Measurements from ENCODE around the gene ZNF697.
"Not testable (repeated sequence)": the region's sequence is repeated elsewhere in the genome, so short reads cannot be mapped to it uniquely, and the experiment has no call there.

ZNF697 gene

DNA sequence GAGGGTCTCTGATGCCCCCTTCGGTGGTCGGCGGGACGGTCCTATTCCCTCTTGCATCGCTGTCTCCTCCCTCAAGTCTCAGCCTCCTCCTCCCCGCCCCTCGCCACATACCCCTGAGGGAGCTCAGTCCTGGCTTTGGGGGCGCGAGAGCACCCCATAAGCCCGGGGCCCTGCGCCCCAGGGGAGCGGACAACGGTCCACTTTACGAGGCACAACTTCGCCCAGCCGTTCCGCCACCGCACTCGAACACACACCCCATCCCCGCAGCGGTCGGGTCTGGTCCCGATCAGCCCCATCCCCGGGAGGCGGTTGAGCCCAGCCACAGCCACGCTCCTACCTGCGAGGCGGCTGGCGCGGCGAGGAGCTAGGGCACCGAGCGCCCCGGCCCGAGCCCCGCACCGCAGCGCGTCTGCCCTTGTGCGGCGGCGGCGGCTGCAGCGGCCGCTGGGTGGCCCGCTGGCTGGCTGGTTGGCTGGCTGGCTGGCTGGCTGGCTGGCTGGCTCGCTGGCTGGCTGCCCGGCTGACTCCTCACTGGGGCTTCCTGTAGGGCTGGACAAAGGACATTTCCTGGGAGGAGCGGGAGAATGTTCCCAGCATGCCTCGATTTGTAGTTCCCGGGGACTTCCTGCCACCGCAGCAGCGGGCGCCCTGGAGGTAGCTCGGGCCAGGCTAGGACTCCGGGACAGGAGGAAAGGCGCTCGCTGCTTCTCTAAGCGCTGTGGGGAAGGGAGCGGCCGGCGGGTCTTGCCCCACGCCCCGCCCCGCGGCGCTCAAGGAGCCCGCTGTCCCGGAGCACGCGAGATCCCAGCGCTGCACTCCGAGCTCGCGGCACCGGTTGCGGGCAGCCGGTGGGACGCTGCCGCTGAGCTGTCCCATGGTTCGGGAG is at the start of gene ZNF697:
TSS of gene ZNF697 (minus strand) at position 533 of the 886 bp plus-strand sequence. CDS start 22,166 bp downstream, outside the sequence.
- DNase-seq (ENCODE audit: low read depth in 2 of 2), result peak; percentile 20 to 32

DNA sequence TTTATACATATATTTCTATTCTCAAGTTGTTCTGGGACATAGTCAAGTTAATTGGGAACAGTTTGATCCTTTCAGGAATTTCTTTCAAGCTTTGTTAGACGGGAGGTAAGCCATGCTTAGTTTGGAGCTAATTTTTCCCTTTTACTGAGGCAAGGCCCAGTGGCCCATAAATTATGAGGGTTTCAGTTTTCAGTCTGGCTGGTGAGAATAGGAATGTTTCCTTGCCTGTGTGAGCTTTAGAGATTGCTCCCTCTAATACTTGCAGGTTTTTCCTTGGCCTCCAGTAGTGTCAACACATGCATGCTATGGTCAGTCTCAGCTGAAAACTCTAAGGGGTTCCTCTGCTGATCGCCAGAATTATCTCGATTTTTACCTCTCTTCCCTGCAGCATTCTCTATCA is 49.5 kb upstream of the ZNF697 start:
- no peak for DNase-seq (ENCODE audit: low read depth in 2 of 2)

DNA sequence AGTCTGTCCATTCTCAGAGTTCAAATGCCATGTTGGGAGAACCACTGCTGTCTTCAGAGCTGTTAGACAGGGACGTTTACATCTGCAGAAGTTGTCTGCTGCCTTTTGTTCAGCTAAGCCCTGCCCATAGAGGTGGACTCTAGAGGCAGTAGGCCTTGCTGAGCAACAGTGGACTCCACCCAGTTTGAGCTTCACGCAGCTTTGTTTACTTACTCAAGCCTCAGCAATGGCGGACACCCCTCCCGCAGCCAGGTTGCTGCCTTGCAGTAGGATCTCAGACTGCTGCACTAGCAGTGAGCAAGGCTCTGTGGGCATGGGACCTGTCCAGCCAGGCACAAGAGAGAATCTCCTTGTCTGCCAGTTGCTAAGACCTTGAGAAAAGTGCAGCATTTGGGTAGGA is 48.8 kb upstream of the ZNF697 start:
- not testable (repeated sequence) for DNase-seq (ENCODE audit: low read depth in 2 of 2)

DNA sequence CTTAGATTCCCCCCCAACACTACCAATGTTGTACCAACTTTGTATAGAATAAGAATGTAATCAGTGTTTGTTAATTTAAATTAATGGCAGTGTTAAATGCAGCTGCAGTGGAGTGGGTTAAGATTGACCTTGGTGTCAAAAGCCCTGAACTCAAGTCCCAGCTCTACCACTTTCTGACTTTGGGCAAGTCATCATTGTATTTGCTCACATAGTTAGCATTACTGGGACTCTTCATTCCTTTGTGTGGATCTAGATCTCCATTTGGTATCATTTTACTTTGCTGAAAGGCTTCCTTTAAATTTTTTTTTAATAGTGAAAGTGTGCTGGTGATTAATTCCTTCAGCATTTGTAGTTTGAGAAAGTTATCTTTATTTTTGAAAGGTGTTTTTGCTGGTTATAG is 41.4 kb upstream of the ZNF697 start:
- DNase-seq (ENCODE audit: low read depth in 2 of 2), result no peak

DNA sequence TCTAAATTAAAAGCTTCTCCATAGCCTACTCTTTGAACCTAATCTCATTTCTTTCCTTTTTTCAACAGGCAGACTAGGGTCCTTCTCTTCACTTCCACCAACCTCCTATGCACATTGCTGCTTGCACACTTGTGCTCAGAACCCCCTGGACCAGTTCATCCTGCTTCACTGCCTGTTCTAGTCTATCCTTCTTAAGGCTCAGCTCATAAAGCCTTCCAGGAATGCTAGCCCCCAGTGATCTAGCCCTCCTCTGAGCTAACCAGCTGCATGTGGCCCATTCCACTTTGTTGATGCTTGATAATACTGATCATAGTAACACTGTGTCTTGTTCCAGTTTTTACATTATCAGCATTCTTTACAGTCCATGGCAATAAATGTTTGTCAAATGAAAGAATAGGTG is 40.7 kb upstream of the ZNF697 start:
- no peak for DNase-seq (ENCODE audit: low read depth in 2 of 2)

DNA sequence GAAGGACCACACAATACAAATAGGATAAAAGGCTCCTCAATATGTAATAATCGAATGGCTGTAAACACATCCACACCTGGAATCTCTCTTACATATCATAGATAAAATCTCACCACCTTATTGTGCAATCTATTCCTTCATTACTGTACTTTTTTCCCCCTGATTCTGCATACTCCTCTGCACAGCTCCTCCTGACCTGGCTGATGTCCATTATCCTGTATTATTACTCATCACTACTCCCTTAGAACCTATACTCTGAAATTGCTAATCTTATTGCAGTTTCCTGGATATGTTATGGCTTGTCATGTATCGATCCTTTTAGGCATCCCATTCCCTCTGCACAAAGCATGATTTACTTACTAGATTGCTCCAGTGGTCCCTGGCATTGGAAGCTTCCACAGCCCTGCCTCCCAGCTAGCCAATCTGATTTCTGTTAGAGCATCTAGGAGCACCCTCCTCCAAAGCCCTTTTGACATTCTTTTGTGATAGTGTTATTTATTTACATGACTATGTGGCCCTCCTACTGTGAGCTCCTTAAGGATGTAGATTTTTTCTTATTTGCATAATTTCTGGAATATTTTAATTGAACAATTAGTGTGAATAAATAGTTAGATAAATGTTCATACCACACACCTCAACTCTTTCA is 39.5 kb upstream of the ZNF697 start:
- DNase-seq (ENCODE audit: low read depth in 2 of 2), result no peak

DNA sequence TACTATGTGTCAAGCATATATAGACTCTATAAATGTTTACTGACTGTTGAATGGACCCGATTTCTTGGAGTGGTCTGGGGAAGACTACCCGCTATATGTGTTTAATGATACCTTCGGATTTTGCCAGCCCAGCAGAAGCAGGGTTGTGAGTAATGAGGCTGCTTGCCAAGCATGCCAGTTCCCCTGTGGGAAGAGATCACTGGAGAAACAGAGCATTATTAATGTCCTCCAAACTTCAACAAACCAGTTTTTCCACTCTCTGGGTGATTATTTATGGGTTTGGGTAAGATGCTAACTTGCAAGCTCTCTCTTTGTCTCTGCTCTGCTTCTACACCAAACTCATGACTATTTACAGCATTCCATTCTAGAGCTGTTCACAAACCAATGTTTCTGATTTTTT is 38.6 kb upstream of the ZNF697 start:
- DNase-seq (ENCODE audit: low read depth in 2 of 2), result no peak

DNA sequence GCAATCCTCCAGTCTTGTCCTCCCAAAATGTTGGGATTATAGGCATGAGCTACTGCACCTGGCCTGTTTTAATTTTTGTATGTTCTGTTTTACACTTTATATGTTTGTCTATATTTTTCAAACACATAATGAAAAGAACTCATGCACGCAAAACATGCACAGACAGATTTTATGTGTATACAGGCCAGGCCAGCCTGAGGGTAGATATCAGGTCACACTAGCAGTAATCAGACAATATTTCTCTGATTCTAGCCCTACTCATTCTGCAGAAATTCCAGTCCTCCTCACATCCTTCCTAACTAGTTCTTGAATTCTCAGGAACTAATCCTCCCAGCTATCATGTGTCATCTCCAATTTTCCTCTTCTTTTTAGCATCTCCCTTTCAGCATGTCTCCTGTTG is 35.8 kb upstream of the ZNF697 start:
- no peak for DNase-seq (ENCODE audit: low read depth in 2 of 2)

DNA sequence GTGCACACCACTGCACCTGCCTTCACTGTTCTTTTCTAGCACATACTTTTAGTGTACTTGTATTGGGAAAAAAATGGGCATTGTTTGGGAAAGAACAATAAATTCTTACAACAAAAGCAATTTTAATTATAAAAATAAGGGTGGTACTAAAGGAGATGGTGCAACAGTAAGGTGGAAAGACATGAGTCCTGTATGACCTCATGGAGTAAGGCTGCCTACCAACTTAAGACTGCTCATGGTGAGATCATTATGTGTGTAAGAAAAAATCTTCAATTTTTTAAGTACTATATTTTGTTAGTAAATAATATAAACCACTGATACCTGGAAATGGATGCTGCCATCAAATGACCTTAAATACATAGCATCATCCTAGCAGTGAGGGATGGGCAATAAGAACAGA is 34.1 kb upstream of the ZNF697 start:
- no peak for DNase-seq (ENCODE audit: low read depth in 2 of 2)

DNA sequence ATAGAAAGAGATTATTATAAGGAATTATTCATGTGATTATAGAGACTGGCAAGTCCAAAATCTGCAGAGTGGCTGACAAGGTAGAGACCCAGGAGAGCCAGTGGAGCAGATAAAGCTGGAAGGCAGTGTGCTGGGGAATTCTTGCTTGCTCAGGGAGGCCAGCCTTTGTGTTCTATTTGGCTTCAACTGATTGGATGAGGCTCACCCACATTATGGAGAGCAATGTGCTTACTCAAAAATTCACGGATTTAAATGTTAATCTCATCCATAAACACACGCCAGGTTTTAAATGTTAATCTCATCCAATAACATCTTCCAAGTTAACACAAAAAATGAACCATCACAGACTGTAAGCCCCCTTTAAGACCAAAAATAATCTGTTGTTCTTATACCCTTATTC is 33.5 kb upstream of the ZNF697 start:
- DNase-seq (ENCODE audit: low read depth in 2 of 2), result no peak

DNA sequence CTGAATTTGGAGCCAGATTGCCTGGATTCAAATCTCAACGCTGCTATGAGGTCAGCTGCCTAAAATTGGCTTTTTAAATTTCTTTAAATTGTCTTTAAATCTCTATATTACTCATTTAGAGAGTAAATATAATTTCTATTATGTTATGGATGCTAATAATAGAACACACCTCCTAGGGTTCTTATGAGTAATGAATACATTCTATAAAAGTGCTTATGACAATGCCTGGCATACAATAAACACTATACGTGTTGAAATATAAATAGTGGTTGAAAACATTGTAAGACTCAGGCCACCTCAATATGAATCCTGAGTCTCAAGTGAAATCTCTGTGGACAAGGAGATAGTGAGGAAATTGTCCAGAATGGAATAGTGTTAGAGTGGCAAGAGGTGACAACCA is 32.7 kb upstream of the ZNF697 start:
- DNase-seq (ENCODE audit: low read depth in 2 of 2), result no peak

DNA sequence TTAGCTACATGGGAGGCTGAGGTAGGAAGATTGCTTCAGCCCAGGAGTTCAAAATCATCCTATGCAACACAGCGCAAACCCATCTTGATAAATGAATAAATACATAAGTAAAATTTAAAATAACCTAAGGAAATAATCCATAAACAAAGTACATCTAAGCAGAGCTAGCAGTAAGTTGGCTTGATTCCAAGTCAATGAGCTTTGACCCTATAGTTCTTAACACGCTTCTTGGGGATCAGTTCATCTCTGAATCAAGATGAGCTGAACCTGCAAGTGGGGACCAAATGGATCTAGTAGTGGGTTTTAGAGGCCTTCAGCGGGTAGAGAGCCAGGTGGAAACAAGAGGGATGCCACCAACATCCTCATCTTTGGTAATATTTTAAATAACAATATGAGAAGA is 32.1 kb upstream of the ZNF697 start:
- DNase-seq (ENCODE audit: low read depth in 2 of 2), result no peak

DNA sequence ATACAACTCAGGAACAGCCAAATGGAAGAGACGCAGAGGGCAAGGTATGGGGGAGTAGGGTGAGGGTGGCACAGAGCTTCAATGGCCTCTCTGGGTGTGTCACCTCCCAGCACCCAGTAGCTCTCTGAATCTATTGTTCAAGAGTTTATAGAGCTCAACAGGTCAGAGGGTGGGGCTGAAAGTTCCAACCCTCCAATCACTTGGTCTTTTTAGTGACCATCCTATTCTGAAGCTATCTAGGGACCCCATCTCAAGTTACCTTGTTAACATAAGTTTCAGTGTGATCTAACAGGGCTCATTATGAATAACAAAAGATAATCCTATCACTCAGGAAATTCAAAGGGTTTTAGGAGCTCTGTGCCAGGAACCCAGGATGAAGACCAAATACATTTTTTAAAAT is 31.2 kb upstream of the ZNF697 start:
- no peak for DNase-seq (ENCODE audit: low read depth in 2 of 2)

DNA sequence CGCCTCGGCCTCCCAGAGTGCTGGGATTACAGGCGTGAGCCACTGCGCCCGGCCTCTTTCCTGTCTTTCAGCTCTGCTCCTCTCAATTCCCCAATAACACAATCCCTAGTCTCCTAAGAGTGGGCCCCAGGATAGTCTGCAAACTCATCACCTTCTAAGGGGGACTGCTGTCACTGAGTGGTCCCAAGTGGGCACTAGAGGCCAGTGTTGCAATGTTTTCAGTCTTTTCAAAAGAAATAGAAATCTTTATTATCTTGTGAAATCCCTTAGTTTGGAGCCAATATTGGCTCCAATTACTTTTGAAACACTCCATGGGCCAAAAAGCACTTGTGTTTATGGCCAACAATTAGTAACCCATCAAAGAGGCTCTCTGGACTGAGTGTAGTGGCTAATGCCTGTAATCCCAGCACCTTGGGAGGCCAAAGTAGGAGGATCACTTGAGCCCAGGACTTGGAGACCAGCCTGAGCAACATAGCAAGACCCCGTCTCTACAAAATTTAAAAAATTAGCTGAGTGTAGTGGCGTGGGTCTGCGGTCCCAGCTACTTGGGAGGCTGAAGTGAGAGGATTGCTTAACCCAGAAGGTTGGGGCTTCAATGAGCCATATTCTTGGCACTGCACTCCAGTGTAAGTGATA is 28.6 kb upstream of the ZNF697 start:
- DNase-seq (ENCODE audit: low read depth in 2 of 2), result no peak

DNA sequence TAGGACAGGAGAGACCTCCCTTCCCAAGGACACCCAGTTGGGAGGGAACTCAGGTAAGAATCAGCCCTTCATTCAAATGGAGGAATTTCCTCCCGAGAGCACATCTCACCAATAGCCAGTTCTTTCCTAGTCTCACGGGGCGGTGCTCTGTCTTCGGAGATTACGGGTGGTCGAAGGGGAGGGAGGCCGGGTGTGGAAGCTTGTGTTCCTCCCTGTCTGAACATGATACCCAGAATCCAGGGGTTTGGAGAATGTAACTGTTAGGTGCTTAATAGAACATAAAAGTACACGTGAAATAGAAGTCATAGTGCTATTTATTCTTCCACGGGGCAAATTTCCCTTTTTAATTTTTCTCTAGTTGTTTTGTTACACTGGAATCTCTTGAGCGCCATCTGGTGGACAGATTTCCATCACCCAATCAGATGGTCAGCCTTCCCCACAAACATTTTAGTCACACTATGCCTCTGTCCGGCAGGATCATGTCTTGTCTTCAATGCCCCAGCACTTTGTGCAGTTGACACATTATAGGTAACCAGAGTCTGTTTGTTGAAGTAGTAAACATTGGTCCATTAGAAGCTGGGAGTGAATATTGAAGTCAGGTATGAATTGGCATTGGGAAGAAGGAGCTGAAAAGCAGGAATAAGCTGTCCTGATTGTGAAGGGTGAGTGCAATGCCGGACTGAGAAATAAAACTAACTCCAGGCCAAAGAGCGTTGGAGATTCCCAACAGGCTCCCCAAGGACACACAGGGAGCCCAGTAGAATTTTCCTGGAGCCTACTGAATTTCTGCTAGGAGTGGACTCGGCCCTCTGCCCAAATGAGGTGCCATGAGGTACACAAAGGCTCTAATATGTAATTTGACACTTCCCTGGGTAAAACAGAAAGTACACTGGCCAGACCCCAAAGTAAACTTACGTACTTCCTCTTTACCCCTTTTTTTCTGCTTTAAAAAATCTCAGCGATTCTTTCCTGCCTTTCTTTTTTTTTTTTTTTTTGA is 27.6 kb upstream of the ZNF697 start:
- peak; percentile 28 to 33 for DNase-seq (ENCODE audit: low read depth in 2 of 2)

DNA sequence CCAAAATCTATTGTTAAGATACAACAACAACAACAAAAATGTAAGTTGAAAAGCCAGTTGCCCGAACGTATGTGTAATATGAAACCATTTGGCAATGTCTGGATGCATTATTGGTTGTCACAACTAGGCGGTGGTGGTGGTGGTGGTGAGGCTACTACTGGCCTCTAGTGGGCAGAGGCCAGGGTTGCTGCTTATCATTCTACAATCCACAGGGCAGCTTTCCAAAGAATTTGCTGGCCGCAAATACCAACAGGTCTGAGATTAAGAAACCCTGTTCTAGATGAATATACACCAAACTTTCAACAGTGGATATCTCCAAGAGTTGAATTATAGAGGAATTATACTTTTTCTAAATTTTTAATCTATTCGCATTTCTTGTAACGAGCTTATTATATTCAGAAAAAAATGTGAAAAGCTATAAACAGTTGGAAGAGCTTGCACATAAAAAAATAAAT is 26.8 kb upstream of the ZNF697 start:
- peak in 1 of 2 donors; percentile 7 for DNase-seq (ENCODE audit: low read depth in 2 of 2)

DNA sequence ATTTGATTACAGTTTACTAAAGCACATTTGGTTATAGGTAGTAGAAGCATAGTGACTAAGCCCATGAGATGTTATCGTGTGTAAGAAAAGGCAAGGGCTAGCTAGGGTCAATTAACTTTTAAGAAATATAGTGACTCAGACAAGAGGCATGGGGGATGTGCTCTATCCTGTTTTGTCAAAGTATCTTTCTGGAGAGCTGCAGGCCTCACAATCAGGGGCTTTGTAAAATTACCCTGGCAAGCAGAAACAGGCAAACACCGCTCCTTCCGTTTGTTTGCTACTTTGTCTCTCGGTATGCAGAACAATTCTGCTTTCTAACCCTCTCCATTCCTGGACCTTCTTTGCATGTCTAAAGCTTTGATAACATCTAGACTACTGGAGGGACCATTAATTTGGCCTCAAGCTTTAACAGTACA is 26.1 kb upstream of the ZNF697 start:
- no peak for DNase-seq (ENCODE audit: low read depth in 2 of 2)

DNA sequence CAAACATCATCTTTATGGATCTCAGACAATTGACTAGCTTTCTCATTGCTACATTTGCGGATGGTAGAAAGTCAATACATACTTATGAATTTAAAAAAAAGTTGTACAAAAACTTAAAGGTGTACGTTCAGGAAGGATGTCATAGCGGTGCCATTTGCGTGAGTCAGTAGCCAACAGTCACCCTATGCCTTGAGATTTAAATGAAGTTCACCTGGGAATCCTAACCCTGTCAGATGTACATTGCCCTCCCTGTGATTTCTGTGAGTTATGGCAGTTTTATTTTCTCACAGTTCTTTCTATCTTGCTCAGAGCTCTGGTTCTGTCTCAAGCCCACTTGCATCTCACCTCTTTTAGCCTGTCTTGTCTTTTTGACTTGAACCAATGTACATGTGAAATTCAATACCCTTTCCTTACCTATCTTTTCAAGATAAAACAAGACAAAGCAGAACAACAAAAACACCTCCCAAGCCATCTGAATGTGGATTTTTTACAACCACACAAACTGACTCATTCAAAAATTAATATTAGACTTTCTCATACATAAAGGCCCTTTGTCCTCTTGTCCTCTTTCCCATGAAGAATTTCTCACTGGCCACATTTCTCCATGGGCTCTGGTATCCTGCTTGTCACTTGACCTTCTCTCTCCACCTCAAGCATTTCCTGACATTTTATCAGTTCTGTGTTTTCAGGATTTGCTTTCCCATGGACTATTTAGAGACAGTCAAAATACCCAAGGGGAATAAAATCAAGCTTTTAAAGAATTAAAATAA is 25.3 kb upstream of the ZNF697 start:
- DNase-seq (ENCODE audit: low read depth in 2 of 2), result no peak

DNA sequence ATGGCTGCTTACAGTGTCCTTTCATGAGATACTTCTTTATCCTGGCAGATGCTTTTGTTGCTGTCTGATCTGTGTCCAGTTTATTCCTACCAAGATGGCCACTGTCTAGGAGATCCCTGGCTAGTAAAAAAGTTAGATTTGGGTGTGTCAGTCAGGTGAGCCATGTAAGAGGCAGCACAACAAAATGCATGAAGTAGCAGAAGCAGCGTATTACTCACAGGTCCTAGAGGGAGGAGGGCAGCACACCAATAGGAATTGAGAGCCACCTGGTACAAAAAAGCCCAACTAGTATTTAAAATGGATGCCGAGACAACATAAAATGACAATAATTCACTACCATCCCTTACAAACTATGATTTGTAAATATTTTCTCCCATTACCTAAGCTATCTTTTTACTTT is 22.8 kb upstream of the ZNF697 start:
- no peak for DNase-seq (ENCODE audit: low read depth in 2 of 2)

DNA sequence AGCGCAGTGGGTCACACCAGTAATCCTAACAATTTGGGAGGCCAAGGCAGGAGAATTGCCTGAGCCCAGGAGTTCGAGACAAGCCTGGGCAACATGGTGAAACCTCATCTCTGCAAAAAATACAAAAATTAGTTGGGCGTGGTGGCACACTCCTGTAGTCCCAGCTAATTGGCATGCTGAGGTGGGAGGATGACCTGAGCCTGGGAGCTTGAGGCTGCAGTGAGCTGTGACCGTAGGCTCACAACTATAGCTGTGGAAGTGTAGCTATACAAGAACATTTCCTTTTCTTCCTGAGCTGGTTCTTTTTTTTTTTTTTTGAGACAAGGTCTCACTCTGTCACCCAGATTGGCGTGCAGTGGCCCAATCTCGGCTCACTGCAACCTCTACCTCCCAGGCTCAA is 19.1 kb upstream of the ZNF697 start:
- DNase-seq (ENCODE audit: low read depth in 2 of 2), result no peak

DNA sequence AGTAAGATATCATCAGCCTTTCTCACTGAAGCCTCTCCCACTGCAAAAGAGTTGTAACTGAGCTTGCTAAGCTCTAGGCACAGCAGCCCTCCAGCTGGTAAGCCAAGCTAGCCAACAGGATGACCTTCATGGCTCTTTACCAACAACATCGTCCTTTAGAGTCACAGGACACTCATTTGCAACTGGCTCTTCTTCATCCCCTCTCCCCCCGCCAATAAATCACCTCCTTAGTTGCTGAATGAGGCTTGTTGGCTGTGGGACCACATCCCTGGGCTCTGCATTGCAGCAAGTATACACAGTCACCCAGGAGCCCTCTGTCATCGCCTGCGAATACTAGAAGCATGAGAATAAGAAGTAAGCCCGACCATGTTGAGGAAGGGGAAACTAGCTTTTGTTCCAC is 16.0 kb upstream of the ZNF697 start:
- no peak for DNase-seq (ENCODE audit: low read depth in 2 of 2)
